T-helper 1 cell treated with Interleukin-12 subunit alpha and Interleukin-12 subunit beta and Interleukin-4 antibody, amounts not matched to agents 30 μg/mL and 1 μg/mL, for 36 hours (primary cell): ENCODE results near the gene ZNF217.
"Not testable (repeated sequence)": the region's sequence is repeated elsewhere in the genome, so short reads cannot be mapped to it uniquely, and the experiment has no call there.

Source experiments
- H3K27ac Mint-ChIP-seq: one replicate; pipeline ENCODE4 v1.8.0; 2021; ENCODE audit warnings: mild to moderate bottlenecking, mixed read lengths
- H3K27me3 Mint-ChIP-seq: one replicate; pipeline ENCODE4 v1.8.0; 2021; ENCODE audit warnings: low read depth, mixed read lengths
- H3K36me3 Mint-ChIP-seq: one replicate; pipeline ENCODE4 v1.8.0; 2021; ENCODE audit warnings: low read depth, mixed read lengths
- H3K4me1 Mint-ChIP-seq: one replicate; pipeline ENCODE4 v1.8.0; 2021; ENCODE audit warnings: low read depth, mixed read lengths
- H3K4me3 Mint-ChIP-seq: one replicate; pipeline ENCODE4 v1.8.0; 2021; ENCODE audit warnings: mild to moderate bottlenecking, moderate library complexity, mixed read lengths
- H3K9me3 Mint-ChIP-seq: one replicate; pipeline ENCODE4 v1.8.0; 2021; ENCODE audit warnings: mixed read lengths

Gene ZNF217

DNA sequence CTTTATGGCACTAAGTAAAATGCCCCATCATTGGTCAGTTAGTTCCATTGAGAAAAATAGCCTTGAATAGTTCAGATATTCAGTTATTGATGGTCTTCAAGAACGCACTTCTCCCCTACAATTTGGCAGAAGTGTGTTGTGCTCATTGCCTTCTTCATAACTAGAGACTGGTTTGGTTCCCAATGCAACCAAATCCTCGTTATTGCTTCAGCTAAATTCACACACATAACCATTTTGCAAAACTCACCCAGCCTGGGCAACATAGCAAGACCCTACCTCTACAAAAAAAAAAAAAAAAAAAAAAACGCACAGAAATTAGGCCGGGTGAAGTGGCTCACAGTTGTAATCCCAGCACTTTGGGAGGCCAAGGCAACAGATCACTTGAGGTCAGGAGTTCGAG is 32.1 kb downstream of the ZNF217 start:
- H3K4me1 Mint-ChIP-seq: no peaks in the 10 kb centered on the region
- H3K27me3 Mint-ChIP-seq: no peaks in the 10 kb centered on the region
- H3K9me3 Mint-ChIP-seq: no peaks in the 10 kb centered on the region
- H3K4me3 Mint-ChIP-seq: no peak overlapping the region
- H3K27ac Mint-ChIP-seq: no peak overlapping the region
- peaks cover 17% of the 10 kb centered on the region for H3K36me3 Mint-ChIP-seq

DNA sequence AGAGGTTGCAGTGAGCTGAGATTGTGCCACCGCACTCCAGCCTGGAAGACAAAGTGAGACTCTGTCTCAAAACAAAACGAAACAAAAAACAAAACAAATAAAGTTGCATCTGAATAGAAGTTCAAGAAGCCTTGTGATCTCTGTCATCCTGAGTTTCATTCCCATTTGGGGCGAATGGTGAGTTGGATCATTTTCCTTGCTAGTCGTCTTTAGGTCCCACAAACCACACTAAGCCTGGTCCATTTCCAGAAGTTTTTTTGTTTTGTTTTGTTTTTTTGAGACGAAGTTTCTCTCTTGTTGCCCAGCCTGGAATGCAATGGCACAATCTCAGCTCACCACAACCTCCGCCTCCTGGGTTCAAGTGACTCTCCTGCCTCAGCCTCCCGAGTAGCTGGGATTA is 33.8 kb downstream of the ZNF217 start:
- H3K4me3 Mint-ChIP-seq: no peak overlapping the region
- no peak overlapping the region for H3K27ac Mint-ChIP-seq
- H3K4me1 Mint-ChIP-seq: no peaks in the 10 kb centered on the region
- H3K27me3 Mint-ChIP-seq: no peaks in the 10 kb centered on the region
- H3K36me3 Mint-ChIP-seq: peaks cover 7% of the 10 kb centered on the region
- H3K9me3 Mint-ChIP-seq: no peaks in the 10 kb centered on the region

- no peaks in the 10 kb centered on the region for H3K27me3 Mint-ChIP-seq
- no peak overlapping the region for H3K27ac Mint-ChIP-seq
- H3K4me1 Mint-ChIP-seq: no peaks in the 10 kb centered on the region
- no peaks in the 10 kb centered on the region for H3K9me3 Mint-ChIP-seq
- no peak overlapping the region for H3K4me3 Mint-ChIP-seq
- H3K36me3 Mint-ChIP-seq: peaks cover 6% of the 10 kb centered on the region
These were observed 36.5 kb downstream of the ZNF217 start for GRCh38 chr20:53557130-53557529.

- Mint-ChIP-seq H3K36me3 (peaks cover 6% of the 10 kb centered on the region), H3K27me3 (no peaks in the 10 kb centered on the region), H3K27ac (no peak overlapping the region), H3K4me3 (no peak overlapping the region), H3K9me3 (no peaks in the 10 kb centered on the region), H3K4me1 (no peaks in the 10 kb centered on the region)
These were observed 37.3 kb downstream of the ZNF217 start for GRCh38 chr20:53556267-53556897.

GRCh38 chr20:53555816-53556215 is 37.8 kb downstream of the ZNF217 start:
- Mint-ChIP-seq H3K4me3 (no peak overlapping the region), H3K36me3 (peaks cover 6% of the 10 kb centered on the region), H3K4me1 (no peaks in the 10 kb centered on the region), H3K27me3 (no peaks in the 10 kb centered on the region), H3K9me3 (no peaks in the 10 kb centered on the region), H3K27ac (no peak overlapping the region)

DNA sequence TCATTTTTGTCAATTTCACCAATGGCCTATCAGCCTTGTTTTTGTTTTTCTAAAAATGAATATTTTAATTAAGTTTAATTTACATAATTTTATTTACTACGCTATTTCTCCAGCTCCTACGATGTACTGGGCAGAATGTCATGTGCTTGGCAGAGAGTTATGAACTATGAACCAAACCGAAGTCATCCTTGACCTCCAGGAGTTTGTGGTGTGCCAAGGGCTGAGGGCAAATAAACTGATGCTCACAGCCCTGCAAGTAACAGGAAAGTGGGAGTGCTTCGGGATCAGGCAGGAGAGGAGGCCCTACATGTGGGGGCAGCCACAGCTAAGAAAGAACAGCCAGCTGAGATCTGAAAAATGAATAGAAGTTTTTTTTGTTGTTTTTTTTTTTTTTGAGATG is 38.6 kb downstream of the ZNF217 start:
- H3K4me1 Mint-ChIP-seq: no peaks in the 10 kb centered on the region
- no peak overlapping the region for H3K27ac Mint-ChIP-seq
- peaks cover 3% of the 10 kb centered on the region for H3K36me3 Mint-ChIP-seq
- H3K27me3 Mint-ChIP-seq: no peaks in the 10 kb centered on the region
- no peak overlapping the region for H3K4me3 Mint-ChIP-seq
- no peaks in the 10 kb centered on the region for H3K9me3 Mint-ChIP-seq

DNA sequence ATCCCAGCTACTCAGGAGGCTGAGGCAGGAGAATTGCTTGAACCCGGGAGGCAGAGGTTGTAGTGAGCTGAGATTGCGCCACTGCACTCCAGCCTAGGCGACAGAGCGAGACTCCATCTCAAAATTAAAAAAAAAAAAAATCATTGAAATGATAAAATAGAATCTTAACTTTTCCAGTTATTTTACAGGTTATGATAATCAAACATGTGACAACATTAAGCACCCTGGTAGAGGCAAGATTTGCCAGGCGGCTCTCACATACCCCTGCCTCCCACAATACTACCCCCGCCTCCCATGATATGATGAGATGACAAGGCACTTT is 41.1 kb downstream of the ZNF217 start:
- not testable (repeated sequence) for H3K4me3 Mint-ChIP-seq, H3K36me3 Mint-ChIP-seq, H3K27me3 Mint-ChIP-seq, H3K4me1 Mint-ChIP-seq, H3K9me3 Mint-ChIP-seq, H3K27ac Mint-ChIP-seq

DNA sequence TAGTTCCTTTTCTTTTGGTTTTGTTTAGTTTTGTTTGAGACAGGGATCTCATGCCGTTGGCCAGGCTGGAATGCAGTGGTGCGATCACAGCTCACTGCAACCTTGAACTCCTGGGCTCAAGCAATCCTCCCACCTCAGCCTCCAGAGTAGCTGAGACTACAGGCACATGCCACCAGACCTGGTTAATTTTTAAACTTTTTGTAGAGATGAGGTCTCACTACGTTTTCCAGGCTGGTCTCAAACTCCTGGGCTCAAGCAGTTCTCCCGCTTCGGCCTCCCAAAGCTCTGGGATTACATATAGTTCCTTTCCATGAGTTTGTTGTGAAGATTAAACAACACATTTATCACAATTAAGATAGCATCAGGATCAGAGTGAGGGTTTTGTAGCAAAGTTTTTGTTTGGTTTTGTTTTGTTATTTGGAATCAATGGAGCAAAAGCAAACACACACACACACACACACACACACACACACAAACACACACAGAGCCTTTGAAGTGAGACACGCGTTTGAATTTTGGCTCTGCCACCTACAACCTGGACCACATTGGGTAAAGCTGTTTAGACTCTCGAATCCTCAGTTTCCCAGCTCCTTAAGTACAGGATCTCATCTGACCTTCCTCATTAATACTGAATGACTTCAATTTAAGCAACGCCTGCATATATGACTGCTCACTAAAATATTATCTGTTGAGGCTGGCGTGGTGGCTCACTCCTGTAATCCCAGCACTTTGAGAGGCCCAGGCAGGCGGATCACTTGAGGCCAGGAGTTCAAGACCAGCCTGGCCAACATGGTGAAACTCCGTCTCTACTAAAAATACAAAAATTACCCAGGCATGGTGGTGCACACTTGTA is 41.7 kb downstream of the ZNF217 start:
- not testable (repeated sequence) for H3K27me3 Mint-ChIP-seq, H3K4me3 Mint-ChIP-seq, H3K4me1 Mint-ChIP-seq, H3K9me3 Mint-ChIP-seq, H3K27ac Mint-ChIP-seq, H3K36me3 Mint-ChIP-seq

DNA sequence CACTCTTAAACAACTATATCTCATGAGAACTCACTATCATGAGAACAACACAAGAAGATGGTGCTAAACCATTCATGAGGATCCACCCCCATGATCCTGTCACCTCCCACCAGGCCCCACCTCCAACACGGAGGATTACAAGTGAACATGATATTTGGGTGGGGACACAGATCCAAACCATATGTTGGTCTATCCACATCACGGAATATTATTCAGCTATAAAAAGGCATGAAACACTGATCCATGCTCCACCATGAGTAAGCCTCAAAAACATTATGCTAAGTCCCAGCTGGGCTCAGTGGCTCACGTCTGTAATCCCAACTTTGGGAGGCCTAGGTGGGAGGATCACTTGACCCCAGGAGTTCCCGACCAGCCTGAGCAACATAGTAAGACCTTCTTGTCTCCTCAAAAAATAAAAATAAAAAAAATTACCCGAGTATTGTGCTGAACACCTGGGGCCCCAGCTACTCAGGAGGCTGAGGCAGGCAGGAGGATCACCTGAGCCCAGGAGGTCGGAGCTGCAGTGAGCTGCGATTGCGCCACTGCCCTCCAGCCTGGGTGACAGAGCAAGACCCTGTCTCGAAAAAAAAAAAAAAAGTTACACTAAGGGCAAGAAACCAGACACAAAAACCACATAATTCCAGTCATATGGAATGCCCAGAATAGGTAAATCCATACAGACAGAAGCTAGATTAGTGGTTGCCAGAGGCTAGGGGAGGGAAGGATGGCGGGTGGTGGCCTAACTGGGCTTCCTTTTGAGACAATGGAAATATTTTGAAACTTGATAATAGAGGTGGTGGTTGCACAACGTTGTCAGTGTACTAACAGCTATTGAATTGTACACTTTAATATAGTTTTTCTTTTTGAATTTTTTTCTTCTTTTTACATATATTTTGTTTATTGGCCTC is 43.1 kb downstream of the ZNF217 start:
- H3K36me3 Mint-ChIP-seq: no peaks in the 10 kb centered on the region
- no peak overlapping the region for H3K4me3 Mint-ChIP-seq
- no peaks in the 10 kb centered on the region for H3K27me3 Mint-ChIP-seq

DNA sequence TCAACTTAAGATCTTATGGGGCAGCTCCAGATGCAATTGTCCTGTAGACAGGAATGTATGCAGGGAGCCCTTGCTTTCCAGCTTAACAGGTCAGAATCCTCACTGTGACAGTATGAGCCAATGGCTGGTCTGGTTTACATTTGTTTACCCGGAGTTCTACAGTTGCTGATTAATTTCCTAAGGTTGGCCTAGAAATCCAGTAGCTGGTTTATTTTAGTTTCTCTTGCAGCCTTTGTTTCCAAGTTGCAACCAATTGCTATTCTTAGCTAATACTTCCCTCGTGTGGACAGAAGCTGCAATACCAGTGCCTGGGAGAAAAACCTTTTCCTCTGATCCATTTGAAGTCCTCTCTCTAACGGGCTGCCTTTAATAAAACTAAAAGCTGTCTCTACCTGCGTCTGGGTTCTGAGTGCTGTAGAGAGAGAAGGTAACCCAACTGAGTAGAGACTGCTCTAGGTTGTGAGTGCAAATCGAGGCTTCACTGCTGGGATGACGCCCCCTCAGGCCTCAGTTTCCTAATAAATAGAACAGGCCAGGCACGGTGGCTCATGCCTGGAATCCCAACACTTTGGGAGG is 45.9 kb downstream of the ZNF217 start:
- Mint-ChIP-seq H3K36me3 (no peaks in the 10 kb centered on the region), H3K4me3 (no peak overlapping the region), H3K9me3 (no peaks in the 10 kb centered on the region), H3K27me3 (no peaks in the 10 kb centered on the region), H3K27ac (no peak overlapping the region), H3K4me1 (peaks cover 4% of the 10 kb centered on the region)

More for the DNA sequence above, 43.1 kb downstream of the ZNF217 start:
- Mint-ChIP-seq H3K4me1 (peaks cover 4% of the 10 kb centered on the region), H3K27ac (no peak overlapping the region), H3K9me3 (no peaks in the 10 kb centered on the region)

DNA sequence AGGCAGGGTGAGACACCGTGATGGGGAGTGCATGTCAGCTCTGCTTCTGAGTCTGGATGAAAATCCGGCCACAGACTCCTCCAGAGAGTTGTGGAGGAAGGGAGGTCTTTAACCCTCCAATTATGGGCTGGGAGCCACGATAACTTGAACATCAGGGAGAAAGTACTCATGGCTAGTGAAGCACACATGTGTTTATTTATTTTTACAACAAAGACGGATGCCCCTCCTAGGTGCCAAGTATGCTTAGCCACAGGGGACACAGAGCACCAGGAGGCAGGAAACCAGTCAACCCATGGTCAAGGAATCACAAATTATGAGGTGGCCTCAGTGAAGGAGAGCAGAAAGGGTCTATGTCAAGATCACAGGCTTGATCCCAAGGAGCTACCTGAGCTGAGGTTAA is 54.1 kb downstream of the ZNF217 start:
- Mint-ChIP-seq H3K9me3 (no peaks in the 10 kb centered on the region), H3K4me3 (no peak overlapping the region), H3K27me3 (no peaks in the 10 kb centered on the region), H3K27ac (no peak overlapping the region), H3K36me3 (no peaks in the 10 kb centered on the region), H3K4me1 (no peaks in the 10 kb centered on the region)

DNA sequence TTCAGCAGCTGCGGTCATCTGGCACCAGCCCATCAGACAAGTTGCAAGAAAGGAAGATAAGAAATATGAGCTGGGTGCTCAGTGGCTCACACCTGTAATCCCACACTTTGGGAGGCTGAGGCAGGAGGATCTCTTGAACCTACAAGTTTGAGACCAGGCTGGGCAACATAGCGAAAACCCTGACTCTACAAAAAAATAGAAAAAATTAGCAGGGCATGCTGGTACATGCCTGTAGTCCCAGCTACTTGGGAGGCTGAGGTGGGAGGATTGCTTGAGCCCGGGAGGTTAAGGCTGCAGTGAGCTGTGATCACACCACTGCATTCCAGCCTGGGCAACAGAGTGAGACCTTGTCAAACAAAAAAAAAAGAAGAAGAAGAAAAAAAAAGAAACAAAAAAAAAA is 57.3 kb downstream of the ZNF217 start:
- H3K27me3 Mint-ChIP-seq, H3K9me3 Mint-ChIP-seq, H3K36me3 Mint-ChIP-seq, H3K27ac Mint-ChIP-seq, H3K4me1 Mint-ChIP-seq, H3K4me3 Mint-ChIP-seq: not testable (repeated sequence)

DNA sequence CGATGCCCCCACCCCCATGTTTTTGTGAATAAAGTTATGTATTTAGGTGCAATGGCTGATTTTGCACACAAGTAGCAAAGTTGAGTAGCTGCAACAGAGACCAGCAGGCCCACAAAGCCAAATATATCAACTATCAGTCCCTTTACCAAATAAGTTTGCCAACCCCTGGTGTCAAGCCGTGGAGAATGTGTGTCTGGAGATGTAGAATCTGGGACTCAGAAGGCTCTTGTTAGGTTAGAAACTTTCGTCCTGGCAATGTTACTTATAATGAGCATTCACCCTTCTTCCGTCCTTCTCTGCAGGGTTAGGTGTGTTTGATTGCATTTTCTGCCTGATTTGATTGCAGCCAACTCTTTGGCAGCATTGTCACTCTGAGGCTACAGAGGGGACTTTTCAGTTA is 57.8 kb downstream of the ZNF217 start:
- no peak overlapping the region for H3K4me3 Mint-ChIP-seq
- no peaks in the 10 kb centered on the region for H3K36me3 Mint-ChIP-seq
- H3K27me3 Mint-ChIP-seq: no peaks in the 10 kb centered on the region
- no peaks in the 10 kb centered on the region for H3K4me1 Mint-ChIP-seq
- H3K27ac Mint-ChIP-seq: no peak overlapping the region
- no peaks in the 10 kb centered on the region for H3K9me3 Mint-ChIP-seq

DNA sequence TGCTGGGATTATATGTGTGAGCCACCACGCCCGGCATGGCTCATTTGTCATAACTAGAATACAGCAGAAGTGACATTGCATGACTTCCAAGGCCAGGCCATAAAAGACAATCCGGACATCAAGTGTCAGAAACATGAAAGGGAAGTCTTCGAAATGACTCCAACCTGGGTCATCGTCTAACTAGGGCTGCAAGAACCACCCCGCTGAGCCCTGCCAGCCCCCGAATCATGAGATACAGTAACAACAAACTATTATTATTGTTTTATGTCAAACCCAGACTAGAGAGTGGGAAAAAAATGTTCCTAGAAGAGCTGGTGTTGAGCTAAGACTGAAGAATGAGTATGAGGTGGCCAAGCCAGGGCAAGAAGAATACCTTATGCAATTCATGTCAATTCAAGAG is 59.6 kb downstream of the ZNF217 start:
- Mint-ChIP-seq H3K36me3 (no peaks in the 10 kb centered on the region), H3K9me3 (no peaks in the 10 kb centered on the region), H3K27ac (no peak overlapping the region), H3K27me3 (no peaks in the 10 kb centered on the region), H3K4me1 (no peaks in the 10 kb centered on the region), H3K4me3 (no peak overlapping the region)
